Stimulated activated CD8-positive, alpha-beta memory T cell treated with anti-CD3 and anti-CD28 coated beads, Interleukin-15, amount 100 ng/mL, for 4 hours (primary cell): ENCODE data around the gene ABHD16A.

ENCODE experiments used
- DNase-seq, 2 donors: peaks; one replicate each; pipeline ENCODE4 v3.0.0-alpha.2; 2020; ENCODE audit warnings: low read depth in 2 of 2

The ABHD16A gene

GRCh38 chr6:31689249-31690110 is 13.6 kb downstream of the ABHD16A start:
- no peak for DNase-seq

- no peak for DNase-seq
Observed at GRCh38 chr6:31687860-31688693, 15.0 kb downstream of the ABHD16A start.

DNA sequence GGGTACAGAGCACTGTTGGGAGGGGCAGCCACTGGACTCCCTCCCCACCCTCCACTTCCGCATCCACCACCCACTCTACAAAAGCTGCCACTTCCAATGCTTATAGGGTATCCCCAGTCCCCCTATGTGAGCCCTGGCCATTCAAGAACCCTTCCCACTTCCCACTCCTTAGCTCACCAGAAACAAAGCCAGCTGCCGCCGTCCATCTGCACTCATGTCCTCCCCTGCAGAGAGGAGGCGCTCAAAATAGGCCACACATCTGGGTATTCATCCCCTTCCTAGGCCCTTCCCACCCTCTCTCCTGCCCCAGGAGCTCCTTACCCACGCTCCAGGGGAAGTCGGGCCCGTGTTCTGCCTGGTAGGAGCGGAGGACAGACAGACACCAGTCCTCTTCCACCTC is 15.8 kb downstream of the ABHD16A start:
- DNase-seq = no peak

- no peak for DNase-seq
Observed at GRCh38 chr6:31686483-31686882, 16.6 kb downstream of the ABHD16A start.

GRCh38 chr6:31683591-31683990 is 19.5 kb downstream of the ABHD16A start:
- DNase-seq = no peak

- DNase-seq = peak in 1 of 2 donors; percentile 17
Observed at GRCh38 chr6:31681135-31681671, 21.9 kb downstream of the ABHD16A start.

DNA sequence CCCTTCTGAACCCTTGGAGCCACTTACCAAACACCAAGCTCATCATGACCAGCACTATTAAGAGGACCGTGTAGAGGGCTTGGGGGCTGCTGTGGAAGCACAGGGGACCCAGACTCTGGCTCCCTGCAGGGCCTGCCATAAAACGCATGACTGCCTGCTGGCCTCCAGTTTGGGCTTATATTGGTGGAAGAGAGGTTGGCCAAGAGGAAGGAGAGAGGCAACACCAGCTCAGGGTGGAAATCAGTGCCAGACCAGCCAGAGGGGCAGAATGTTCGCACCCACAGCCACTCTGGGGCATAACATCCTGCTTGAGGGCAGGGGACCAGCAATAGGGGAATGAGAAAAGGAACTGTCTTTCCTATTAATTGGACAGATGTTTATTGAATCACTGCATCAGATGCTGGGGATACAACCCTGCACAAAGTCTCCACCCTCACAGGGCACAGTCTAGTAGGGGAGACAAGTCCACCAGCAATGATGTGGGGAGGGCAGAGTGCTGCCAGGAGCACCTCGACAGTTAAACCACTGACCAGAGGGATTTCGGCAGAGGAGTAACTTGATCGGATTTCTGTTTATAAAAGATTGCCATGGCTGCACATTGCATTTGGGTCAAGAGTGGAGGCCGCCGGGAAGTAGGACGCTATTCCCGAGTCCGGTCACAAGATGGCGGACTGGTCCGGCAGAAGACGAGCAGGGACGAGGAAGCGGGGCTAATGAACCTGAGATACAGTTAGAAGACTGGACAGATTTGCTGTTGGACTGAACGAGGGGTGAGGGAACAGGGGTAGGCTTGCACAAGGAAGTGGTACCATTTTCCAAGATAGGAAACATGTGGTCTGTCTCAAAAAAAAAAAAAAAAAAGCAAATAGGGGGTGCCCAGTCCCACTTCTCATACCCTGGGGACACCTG is 22.6 kb downstream of the ABHD16A start, which contains the start of gene LY6G5C:
Gene LY6G5C, minus strand, starts transcription at position 842 of the 909 bp plus-strand sequence. Its CDS starts 694 bp downstream, at position 148.
- DNase-seq = peak; percentile 21 to 39

DNA sequence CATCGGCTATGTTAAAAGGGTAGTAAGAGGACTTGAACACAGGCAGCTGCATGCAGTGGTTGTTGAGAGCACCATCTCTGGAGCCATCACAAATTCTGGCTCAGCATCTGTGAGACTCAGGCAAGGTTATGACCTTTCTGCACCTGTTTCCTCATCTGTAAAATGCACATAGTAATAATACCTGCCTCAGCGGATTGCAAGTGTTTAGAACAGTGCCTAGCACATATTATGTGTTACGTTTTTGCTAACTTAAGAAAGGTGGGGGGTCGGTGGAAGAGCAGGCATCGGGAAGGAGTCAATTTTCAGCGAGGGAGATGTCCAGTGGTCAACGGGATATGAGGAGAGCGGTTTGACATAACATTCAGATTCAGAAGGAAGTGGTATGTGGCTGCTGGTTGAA is 25.2 kb downstream of the ABHD16A start:
- DNase-seq = no peak

DNA sequence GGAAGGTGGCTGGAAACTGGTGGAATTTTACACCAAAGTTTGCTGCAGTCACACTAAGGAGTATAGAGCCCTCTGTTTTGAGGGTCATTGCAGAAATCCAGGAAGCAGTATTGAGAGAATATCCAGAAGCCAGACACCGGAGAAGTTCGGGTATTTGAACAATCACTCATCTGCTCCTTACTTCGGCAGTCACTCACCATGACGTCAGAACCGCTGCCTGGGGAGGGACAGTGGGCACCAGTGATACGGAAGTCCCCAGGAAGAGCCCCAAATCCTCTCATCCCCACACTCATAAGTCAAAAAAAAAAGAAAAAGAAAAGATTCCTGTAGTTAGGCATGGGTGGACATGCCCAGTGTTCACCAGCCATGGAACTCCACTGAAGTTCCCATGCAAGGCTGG is 26.2 kb downstream of the ABHD16A start:
- no peak for DNase-seq

DNA sequence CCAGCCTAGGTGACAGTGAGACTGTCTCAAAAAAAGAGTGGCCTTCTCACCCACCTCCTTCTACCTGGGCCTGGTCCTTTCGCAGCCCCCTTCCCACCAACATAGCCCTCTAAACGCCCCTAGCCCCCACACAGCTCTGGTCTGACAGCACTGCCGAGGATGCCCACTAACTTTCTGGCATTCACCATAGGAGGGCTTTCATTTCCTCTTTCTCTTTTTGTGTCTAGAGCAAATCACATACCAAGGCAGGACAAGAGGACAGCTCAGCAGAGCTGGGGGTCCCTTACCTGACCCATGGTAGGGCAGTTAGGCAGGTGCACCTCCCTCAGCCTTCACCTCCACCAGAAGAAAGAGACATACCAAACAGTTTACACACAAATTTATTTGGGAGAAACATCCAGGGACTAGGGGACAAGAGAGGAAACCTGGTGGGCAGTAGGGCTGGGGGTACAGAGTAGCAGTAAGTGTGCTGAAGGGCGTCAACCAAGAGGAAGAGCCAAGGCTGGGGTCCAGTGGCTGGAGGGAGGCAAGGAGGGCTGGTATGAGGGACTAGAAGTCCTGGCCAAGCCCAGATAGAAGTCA is 26.7 kb downstream of the ABHD16A start:
- no peak for DNase-seq

DNA sequence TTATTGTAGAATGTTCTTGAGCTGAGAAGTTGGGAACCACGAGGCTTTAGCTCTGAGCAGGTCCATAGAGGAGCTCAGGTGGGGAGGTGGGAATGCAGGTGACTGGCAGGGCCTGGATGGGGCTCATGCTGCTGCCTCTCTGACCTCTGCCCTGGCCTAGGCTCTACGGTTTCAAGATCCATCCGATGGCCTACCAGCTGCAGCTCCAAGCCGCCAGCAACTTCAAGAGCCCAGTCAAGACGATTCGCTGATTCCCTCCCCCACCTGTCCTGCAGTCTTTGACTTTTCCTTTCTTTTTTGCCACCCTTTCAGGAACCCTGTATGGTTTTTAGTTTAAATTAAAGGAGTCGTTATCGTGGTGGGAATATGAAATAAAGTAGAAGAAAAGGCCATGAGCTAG is 33.4 kb downstream of the ABHD16A start, which contains the start of gene LY6G5B:
Gene LY6G5B, plus strand, starts transcription at position 301 of the 400 bp plus-strand sequence. CDS start 975 bp downstream, outside the sequence.
- no peak for DNase-seq

- DNase-seq = no peak
Observed at GRCh38 chr6:31666337-31666965, 36.7 kb downstream of the ABHD16A start.

DNA sequence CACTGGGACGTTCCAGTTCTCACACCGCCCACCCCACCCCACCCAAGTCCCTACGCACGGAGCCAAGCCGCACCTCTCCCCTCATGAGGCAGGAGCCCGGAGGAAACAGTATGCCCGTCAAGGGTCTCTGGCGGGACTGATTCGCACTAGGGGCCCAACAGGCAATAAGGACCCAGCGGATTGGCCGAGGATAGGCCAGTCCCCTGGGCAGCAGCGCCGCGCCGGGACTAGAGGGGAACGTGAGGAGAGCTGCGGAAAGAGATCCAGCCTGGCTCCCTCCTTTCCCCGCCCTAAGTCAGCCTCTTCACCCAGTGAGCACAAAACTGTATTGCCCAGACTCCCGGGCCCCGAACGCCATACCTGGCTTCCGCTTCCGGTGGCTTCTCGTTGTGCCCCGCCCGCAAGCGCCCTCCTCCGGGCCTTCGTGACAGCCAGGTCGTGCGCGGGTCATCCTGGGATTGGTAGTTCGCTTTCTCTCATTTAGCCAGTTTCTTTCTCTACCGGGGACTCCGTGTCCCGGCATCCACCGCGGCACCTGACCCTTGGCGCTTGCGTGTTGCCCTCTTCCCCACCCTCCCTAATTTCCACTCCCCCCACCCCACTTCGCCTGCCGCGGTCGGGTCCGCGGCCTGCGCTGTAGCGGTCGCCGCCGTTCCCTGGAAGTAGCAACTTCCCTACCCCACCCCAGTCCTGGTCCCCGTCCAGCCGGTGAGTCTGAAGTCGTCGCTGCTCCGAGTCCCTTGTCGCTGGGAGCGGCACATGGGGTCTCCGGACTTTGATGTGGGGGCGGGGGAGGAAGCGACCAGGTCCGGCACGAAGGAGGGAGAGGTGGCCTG is 37.4 kb downstream of the ABHD16A start, which contains the start of gene CSNK2B:
Gene CSNK2B, plus strand, starts transcription at position 580 of the 836 bp plus-strand sequence. CDS start 752 bp downstream, outside the sequence.
- DNase-seq = peak; percentile 95 to 98

- DNase-seq = peak; percentile 72 to 81
Observed at GRCh38 chr6:31664790-31665500, 38.2 kb downstream of the ABHD16A start, which contains the start of gene GPANK1. Gene GPANK1, minus strand, starts transcription at chr6:31664997. Its CDS starts 519 bp downstream, at chr6:31664478.

DNA sequence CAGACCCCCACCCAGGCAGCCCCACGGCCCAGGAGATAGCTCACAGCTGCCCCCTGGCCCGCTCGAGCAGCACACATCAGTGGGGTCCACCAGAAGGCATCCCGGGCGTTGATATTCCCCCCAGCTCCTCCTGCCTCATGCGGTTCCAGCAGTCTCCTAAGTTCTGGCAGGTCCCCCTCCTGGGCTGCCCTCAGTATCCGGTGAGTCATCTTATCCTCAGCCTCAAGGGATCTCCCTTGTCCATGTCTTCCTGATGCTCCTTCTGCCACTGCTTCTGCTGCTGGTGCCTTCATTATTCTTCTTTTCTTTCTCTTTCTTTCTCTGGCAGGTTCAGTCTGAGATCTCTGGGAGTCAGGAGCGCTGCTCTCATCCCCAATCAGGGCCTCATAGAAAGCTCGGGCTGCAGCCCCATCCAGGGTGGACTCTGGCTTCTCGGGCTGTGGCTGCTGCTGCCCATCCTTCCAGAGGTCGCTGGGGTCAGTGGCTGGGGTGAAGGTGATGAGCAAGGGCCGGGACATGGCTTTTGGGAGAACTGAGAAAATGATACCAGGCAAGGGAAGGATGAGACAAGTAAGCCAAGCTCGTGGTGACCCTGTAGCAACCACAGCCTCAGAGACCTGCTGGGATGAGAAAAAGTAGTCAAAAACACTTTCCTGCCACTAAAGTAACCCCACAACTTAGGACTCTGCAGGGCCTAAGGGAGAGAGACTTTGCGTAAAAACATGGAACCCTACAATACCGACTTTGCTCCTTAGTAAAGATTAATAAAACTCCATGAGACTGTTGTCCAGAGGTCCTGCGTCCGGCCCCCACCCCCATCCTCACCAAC is 38.9 kb downstream of the ABHD16A start:
- DNase-seq = no peak

DNA sequence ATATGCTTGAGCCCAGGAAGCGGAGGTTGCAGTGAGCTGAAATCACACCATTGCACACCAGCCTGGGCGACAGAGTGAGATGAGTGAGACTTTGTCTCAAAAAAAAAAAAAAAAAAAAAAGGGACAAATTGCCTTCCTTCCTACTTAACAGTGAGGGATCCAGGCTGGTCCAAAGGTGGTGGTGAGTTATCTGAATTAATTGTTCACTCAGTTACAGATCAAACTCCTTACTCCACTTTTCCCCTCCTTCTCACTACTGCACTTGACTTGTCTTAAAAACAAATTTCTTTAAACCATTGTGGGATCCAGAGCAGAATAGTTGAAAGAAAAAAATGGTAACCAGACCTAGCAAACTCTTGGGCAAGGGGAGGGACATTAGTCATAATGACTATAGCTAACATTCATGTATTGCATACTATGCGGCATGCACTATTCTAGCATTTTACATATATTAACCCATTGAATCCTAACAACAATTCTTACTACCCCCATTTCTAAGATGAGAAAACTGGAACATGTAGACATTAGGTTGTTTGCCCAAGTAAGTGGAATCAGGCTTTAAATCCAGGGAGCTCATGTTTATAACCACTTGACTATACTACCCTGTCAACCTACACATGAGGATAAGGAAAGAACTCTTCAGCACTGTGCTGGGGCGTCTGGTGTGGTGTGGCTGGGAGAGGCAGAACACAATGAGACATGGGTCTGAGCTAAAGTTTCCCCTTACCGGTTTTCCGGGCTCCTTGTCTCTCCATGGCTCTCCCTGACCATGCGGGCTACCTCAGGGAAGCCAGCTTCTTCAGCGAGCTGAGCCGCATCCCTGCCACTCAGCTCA is 39.8 kb downstream of the ABHD16A start:
- DNase-seq = no peak
